OCI-LY1 (cell line): Measurements from ENCODE around the gene THRSP.

Experiments
- EZH2 ChIP-seq: fragments of 200-600 bp; sonication (generic), shearing (Covaris generic); IDR thresholded peaks from 2 replicates; pipeline ENCODE4 v1.8.0; 2017; ENCODE audit warnings: borderline replicate concordance, mixed run types, mild to moderate bottlenecking, antibody characterized with exemption, low read length, moderate library complexity, mixed read lengths
- TF ChIP-seq, protein P1 (sequence below): fragments of 200-600 bp; sonication (generic), shearing (Covaris generic); IDR thresholded peaks from 2 replicates; pipeline ENCODE4 v1.5.1; 2017; ENCODE audit warnings: mild to moderate bottlenecking, antibody characterized with exemption, low read length, moderate library complexity, mixed read lengths

DNA sequence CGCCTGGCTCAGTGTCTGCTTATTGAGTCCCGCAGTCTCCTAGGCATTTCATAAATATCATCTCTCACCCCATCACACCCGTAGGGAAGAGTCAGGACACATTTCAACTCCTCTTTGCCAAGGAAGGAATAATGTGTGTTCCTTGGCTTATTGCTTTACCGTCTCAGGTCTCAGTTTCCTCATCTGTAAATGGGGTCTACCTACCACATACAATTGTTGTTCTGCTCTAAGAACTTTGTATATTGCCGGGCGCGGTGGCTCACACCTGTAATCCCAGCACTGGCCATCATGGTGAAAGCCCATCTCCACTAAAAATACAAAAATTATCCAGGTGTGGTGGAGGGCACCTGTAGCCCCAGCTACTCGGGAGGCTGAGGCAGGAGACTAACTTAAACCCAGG lies 3.1 kb upstream of the THRSP start:
- TF ChIP-seq, protein P1, sequence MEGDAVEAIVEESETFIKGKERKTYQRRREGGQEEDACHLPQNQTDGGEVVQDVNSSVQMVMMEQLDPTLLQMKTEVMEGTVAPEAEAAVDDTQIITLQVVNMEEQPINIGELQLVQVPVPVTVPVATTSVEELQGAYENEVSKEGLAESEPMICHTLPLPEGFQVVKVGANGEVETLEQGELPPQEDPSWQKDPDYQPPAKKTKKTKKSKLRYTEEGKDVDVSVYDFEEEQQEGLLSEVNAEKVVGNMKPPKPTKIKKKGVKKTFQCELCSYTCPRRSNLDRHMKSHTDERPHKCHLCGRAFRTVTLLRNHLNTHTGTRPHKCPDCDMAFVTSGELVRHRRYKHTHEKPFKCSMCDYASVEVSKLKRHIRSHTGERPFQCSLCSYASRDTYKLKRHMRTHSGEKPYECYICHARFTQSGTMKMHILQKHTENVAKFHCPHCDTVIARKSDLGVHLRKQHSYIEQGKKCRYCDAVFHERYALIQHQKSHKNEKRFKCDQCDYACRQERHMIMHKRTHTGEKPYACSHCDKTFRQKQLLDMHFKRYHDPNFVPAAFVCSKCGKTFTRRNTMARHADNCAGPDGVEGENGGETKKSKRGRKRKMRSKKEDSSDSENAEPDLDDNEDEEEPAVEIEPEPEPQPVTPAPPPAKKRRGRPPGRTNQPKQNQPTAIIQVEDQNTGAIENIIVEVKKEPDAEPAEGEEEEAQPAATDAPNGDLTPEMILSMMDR, result no peak
- TF ChIP-seq EZH2, result no peak
